DND-41 (cell line): ENCODE data around the gene IQGAP2.

Experiments
- ATAC-seq: fragments of 200-7000 bp; cut with Tn5 transposase; 3 replicates; pipeline ENCODE4 v1.9.1; 2021; ENCODE audit warnings: low read depth; ENCODE audit not compliant: insufficient read depth
- DNase-seq: peaks from one replicate; pipeline ENCODE4 v3.0.0-alpha.2; 2020
- H2AFZ ChIP-seq: 2 replicates; pipeline ENCODE4 v1.6.0; 2012; ENCODE audit warnings: low read depth, low read length
- H3K27ac ChIP-seq: 2 replicates; pipeline ENCODE4 v1.5.1; 2012; ENCODE audit warnings: low read length, inconsistent platforms
- H3K27me3 ChIP-seq: fragments of 200-600 bp; sonication (generic); 2 replicates; pipeline ENCODE4 v1.6.0; 2012; ENCODE audit warnings: low read length, mild to moderate bottlenecking, inconsistent platforms; ENCODE audit not compliant: insufficient read depth, poor library complexity
- H3K36me3 ChIP-seq: 2 replicates; pipeline ENCODE4 v1.5.1; 2012; ENCODE audit warnings: low read length, inconsistent platforms; ENCODE audit not compliant: insufficient read depth
- H3K4me1 ChIP-seq: 2 replicates; pipeline ENCODE4 v1.5.1; 2012; ENCODE audit warnings: mild to moderate bottlenecking, low read length; ENCODE audit not compliant: insufficient read depth
- H3K4me2 ChIP-seq: 2 replicates; pipeline ENCODE4 v1.6.0; 2012; ENCODE audit warnings: mild to moderate bottlenecking, moderate library complexity, low read length, inconsistent platforms; ENCODE audit not compliant: insufficient read depth
- H3K4me3 ChIP-seq, 2 experiments: fragments of 200-600 bp in 1 of 2; shearing (Covaris generic) in 1 of 2; 2 replicates each; pipeline ENCODE4 v1.5.1; 2012 to 2016; ENCODE audit warnings: inconsistent platforms in 2 of 2, low read length in 2 of 2, mild to moderate bottlenecking in 2 of 2, low read depth in 1 of 2, moderate library complexity in 1 of 2
- H3K79me2 ChIP-seq: 2 replicates; pipeline ENCODE4 v1.6.0; 2012; ENCODE audit warnings: low read length, inconsistent platforms; ENCODE audit not compliant: insufficient read depth
- H3K9ac ChIP-seq: 2 replicates; pipeline ENCODE4 v1.6.0; 2012; ENCODE audit warnings: low read depth, mild to moderate bottlenecking, inconsistent platforms, low read length, moderate library complexity
- H3K9me3 ChIP-seq: 2 replicates; pipeline ENCODE4 v1.5.1; 2012; ENCODE audit warnings: low read length, moderate library complexity, mild to moderate bottlenecking, inconsistent platforms; ENCODE audit not compliant: insufficient read depth, severe bottlenecking
- H4K20me1 ChIP-seq: 2 replicates; pipeline ENCODE4 v1.6.0; 2012; ENCODE audit warnings: low read length; ENCODE audit not compliant: insufficient read depth
- CTCF ChIP-seq: IDR thresholded peaks from 2 replicates; pipeline ENCODE4 v1.5.1; 2012; ENCODE audit warnings: borderline replicate concordance, low read length, moderate library complexity, mild to moderate bottlenecking; ENCODE audit not compliant: poor library complexity, severe bottlenecking; ENCODE audit errors: extremely low read depth
- EZH2 ChIP-seq: IDR thresholded peaks from 3 replicates; pipeline ENCODE4 v1.6.1; 2012; ENCODE audit warnings: borderline replicate concordance, low read depth, mild to moderate bottlenecking, moderate library complexity, low read length, inconsistent platforms; ENCODE audit not compliant: severe bottlenecking

Gene IQGAP2

GRCh38 chr5:76553251-76553650 lies 150.2 kb downstream of the IQGAP2 start:
- Histone ChIP-seq H3K79me2 (no peaks in the 10 kb centered on the region), H3K4me3 (no peak overlapping the region), H3K27me3 (no peaks in the 10 kb centered on the region), H3K36me3 (no peaks in the 10 kb centered on the region), H3K27ac (no peak overlapping the region), H3K4me2 (no peak overlapping the region), H3K9me3 (no peaks in the 10 kb centered on the region), H3K9ac (no peak overlapping the region), H3K4me1 (no peaks in the 10 kb centered on the region), H2AFZ (no peak overlapping the region), H4K20me1 (no peaks in the 10 kb centered on the region)
- DNase-seq (no peak), ATAC-seq (no peak)
- TF ChIP-seq CTCF (no peak), EZH2 (no peak)

GRCh38 chr5:76555114-76555513 lies 152.0 kb downstream of the IQGAP2 start:
- Histone ChIP-seq H3K9me3 (no peaks in the 10 kb centered on the region), H3K79me2 (no peaks in the 10 kb centered on the region), H2AFZ (no peak overlapping the region), H3K4me1 (no peaks in the 10 kb centered on the region), H3K27ac (no peak overlapping the region), H3K9ac (no peak overlapping the region), H3K36me3 (no peaks in the 10 kb centered on the region), H4K20me1 (no peaks in the 10 kb centered on the region), H3K4me2 (no peak overlapping the region), H3K4me3 (no peak overlapping the region), H3K27me3 (no peaks in the 10 kb centered on the region)
- ATAC-seq: no peak
- TF ChIP-seq EZH2 (no peak), CTCF (no peak)
- DNase-seq: no peak

- Histone ChIP-seq H3K9me3 (no peaks in the 10 kb centered on the region), H3K36me3 (no peaks in the 10 kb centered on the region), H3K27me3 (no peaks in the 10 kb centered on the region), H4K20me1 (no peaks in the 10 kb centered on the region), H3K4me3 (no peak overlapping the region), H3K4me1 (no peaks in the 10 kb centered on the region), H3K4me2 (no peak overlapping the region), H2AFZ (no peak overlapping the region), H3K27ac (no peak overlapping the region), H3K9ac (no peak overlapping the region), H3K79me2 (no peaks in the 10 kb centered on the region)
- no peak for TF ChIP-seq CTCF
- TF ChIP-seq EZH2: no peak
- ATAC-seq (no peak), DNase-seq (no peak)
Measured at GRCh38 chr5:76555717-76556116, 152.6 kb downstream of the IQGAP2 start.

GRCh38 chr5:76556511-76557221 lies 153.6 kb downstream of the IQGAP2 start:
- TF ChIP-seq EZH2 (no peak), CTCF (no peak)
- Histone ChIP-seq H3K4me2 (no peak overlapping the region), H3K27ac (no peak overlapping the region), H2AFZ (no peak overlapping the region), H3K36me3 (no peaks in the 10 kb centered on the region), H3K79me2 (no peaks in the 10 kb centered on the region), H3K9ac (no peak overlapping the region), H3K4me3 (no peak overlapping the region), H4K20me1 (no peaks in the 10 kb centered on the region), H3K9me3 (no peaks in the 10 kb centered on the region), H3K27me3 (no peaks in the 10 kb centered on the region), H3K4me1 (no peaks in the 10 kb centered on the region)
- ATAC-seq (no peak), DNase-seq (no peak)
